ENCODE measurements around the gene LRIT3. TPM values are rescaled to one million over a fixed set of nuclear protein-coding genes. Genes with fewer than 3 reads are reported as not detected.
A peak's percentile ranks its signal among the peaks of the same experiment; 100 is the strongest.

The LRIT3 gene
- total RNA-seq (2014; rRNA removed; shearing (Covaris generic)), result 0.03 TPM in 1 of 2 replicates, not detected in the other

- no peak for DNase-seq (ENCODE audit: low spot score)
Measured at GRCh38 chr4:109847896-109848442, at the start of gene LRIT3. TSS of gene LRIT3 (plus strand) at chr4:109848107. CDS start at chr4:109848202, 95 bp downstream.

GRCh38 chr4:109798866-109799265 is 49.0 kb upstream of the LRIT3 start:
- DNase-seq (ENCODE audit: low spot score), result no peak

- no peak for DNase-seq (ENCODE audit: low spot score)
Measured at GRCh38 chr4:109801099-109801789, 46.7 kb upstream of the LRIT3 start.

- peak; percentile 18 for DNase-seq (ENCODE audit: low spot score)
Measured at GRCh38 chr4:109801895-109802319, 46.0 kb upstream of the LRIT3 start, which contains the start of gene CFI. TSS of gene CFI (minus strand) at chr4:109801999. CDS start at chr4:109801971, 28 bp downstream.

GRCh38 chr4:109803924-109804571 is 43.9 kb upstream of the LRIT3 start:
- DNase-seq (ENCODE audit: low spot score), result peak; percentile 65

GRCh38 chr4:109809655-109810054 is 38.3 kb upstream of the LRIT3 start:
- DNase-seq (ENCODE audit: low spot score), result no peak

- DNase-seq (ENCODE audit: low spot score), result peak; percentile 25
Measured at GRCh38 chr4:109810552-109811387, 37.1 kb upstream of the LRIT3 start.

- no peak for DNase-seq (ENCODE audit: low spot score)
Measured at GRCh38 chr4:109811707-109812106, 36.2 kb upstream of the LRIT3 start.

GRCh38 chr4:109815151-109816081 is 32.5 kb upstream of the LRIT3 start, which contains the start of gene GAR1:
TSS of gene GAR1 (plus strand) at chr4:109815762. CDS start at chr4:109816165, 403 bp downstream.
- peak; percentile 95 for DNase-seq (ENCODE audit: low spot score)

- DNase-seq (ENCODE audit: low spot score), result peak; percentile 19
Measured at GRCh38 chr4:109816082-109816442, 31.8 kb upstream of the LRIT3 start.

GRCh38 chr4:109816894-109817293 is 31.0 kb upstream of the LRIT3 start:
- DNase-seq (ENCODE audit: low spot score), result no peak

- no peak for DNase-seq (ENCODE audit: low spot score)
Measured at GRCh38 chr4:109818268-109818667, 29.6 kb upstream of the LRIT3 start.

GRCh38 chr4:109820563-109820962 is 27.3 kb upstream of the LRIT3 start:
- DNase-seq (ENCODE audit: low spot score), result no peak

- DNase-seq (ENCODE audit: low spot score), result no peak
Measured at GRCh38 chr4:109821185-109821584, 26.7 kb upstream of the LRIT3 start.

GRCh38 chr4:109826719-109827118 is 21.2 kb upstream of the LRIT3 start:
- DNase-seq (ENCODE audit: low spot score), result peak; percentile 33

GRCh38 chr4:109827672-109828071 is 20.2 kb upstream of the LRIT3 start, which contains the start of gene RRH:
TSS of gene RRH (plus strand) at chr4:109827972. CDS start at chr4:109828028, 56 bp downstream.
- no peak for DNase-seq (ENCODE audit: low spot score)

GRCh38 chr4:109833756-109834155 is 14.2 kb upstream of the LRIT3 start:
- DNase-seq (ENCODE audit: low spot score), result no peak

- DNase-seq (ENCODE audit: low spot score), result no peak
Measured at GRCh38 chr4:109836985-109837384, 10.9 kb upstream of the LRIT3 start.

GRCh38 chr4:109846395-109847098 is 1.4 kb upstream of the LRIT3 start:
- no peak for DNase-seq (ENCODE audit: low spot score)

GRCh38 chr4:109848501-109848900 is 594 bp downstream of the LRIT3 start:
- DNase-seq (ENCODE audit: low spot score), result no peak
